Astrocyte (in vitro differentiated cells and primary cell): ENCODE measurements around the gene UBE2C. TPM values are rescaled to one million over a fixed set of nuclear protein-coding genes. Genes with fewer than 3 reads are reported as not detected.
"Not testable (repeated sequence)": the region's sequence is repeated elsewhere in the genome, so short reads cannot be mapped to it uniquely, and the experiment has no call there.

Experiments
- DNase-seq: peaks from one replicate; pipeline ENCODE4 v3.0.0-alpha.2; 2010; ENCODE audit warnings: low read depth
- FAIRE-seq: peaks from 2 replicates; lab custom pipeline; 2011; peaks lifted over from hg19 to GRCh38; lab: Jason Lieb, UNC
- H2AFZ ChIP-seq: 2 replicates; pipeline ENCODE4 v1.6.0; 2012; ENCODE audit warnings: low read depth, low read length, inconsistent platforms
- H3K27ac ChIP-seq: 2 replicates; pipeline ENCODE4 v1.5.1; 2011; ENCODE audit warnings: low read depth, low read length, inconsistent platforms
- H3K27me3 ChIP-seq: 2 replicates; pipeline ENCODE4 v1.6.0; 2011; ENCODE audit warnings: low read length, inconsistent platforms; ENCODE audit not compliant: insufficient read depth
- H3K36me3 ChIP-seq: 2 replicates; pipeline ENCODE4 v1.5.1; 2011; ENCODE audit warnings: low read length, inconsistent platforms; ENCODE audit not compliant: insufficient read depth
- H3K4me1 ChIP-seq: 2 replicates; pipeline ENCODE4 v1.5.1; 2011; ENCODE audit warnings: low read length, inconsistent platforms; ENCODE audit not compliant: insufficient read depth
- H3K4me2 ChIP-seq: 2 replicates; pipeline ENCODE4 v1.6.0; 2012; ENCODE audit warnings: low read length, inconsistent platforms
- H3K4me3 ChIP-seq: 2 replicates; pipeline ENCODE4 v1.5.1; 2011; ENCODE audit warnings: low read depth, mild to moderate bottlenecking, low read length, inconsistent platforms; ENCODE audit not compliant: insufficient read depth
- H3K79me2 ChIP-seq: 2 replicates; pipeline ENCODE4 v1.6.0; 2012; ENCODE audit warnings: mild to moderate bottlenecking, low read length, inconsistent platforms; ENCODE audit not compliant: insufficient read depth
- H3K9ac ChIP-seq: 2 replicates; pipeline ENCODE4 v1.6.0; 2012; ENCODE audit warnings: mild to moderate bottlenecking, low read length, inconsistent platforms
- H3K9me3 ChIP-seq: 2 replicates; pipeline ENCODE4 v1.5.1; 2012; ENCODE audit warnings: low read depth, mild to moderate bottlenecking, low read length, inconsistent platforms; ENCODE audit not compliant: insufficient read depth
- H4K20me1 ChIP-seq: 2 replicates; pipeline ENCODE4 v1.6.0; 2012; ENCODE audit warnings: low read length, inconsistent platforms; ENCODE audit not compliant: insufficient read depth
- H3K27ac Mint-ChIP-seq: one replicate; pipeline ENCODE4 v1.8.0; 2021; ENCODE audit warnings: mild to moderate bottlenecking, mixed read lengths; ENCODE audit not compliant: unreplicated experiment
- H3K27me3 Mint-ChIP-seq: one replicate; pipeline ENCODE4 v1.8.0; 2021; ENCODE audit warnings: low read depth, mixed read lengths; ENCODE audit not compliant: unreplicated experiment
- H3K36me3 Mint-ChIP-seq: one replicate; pipeline ENCODE4 v1.8.0; 2021; ENCODE audit warnings: low read depth, mixed read lengths; ENCODE audit not compliant: unreplicated experiment
- H3K4me1 Mint-ChIP-seq: one replicate; pipeline ENCODE4 v1.8.0; 2021; ENCODE audit warnings: low read depth, mixed read lengths; ENCODE audit not compliant: unreplicated experiment
- H3K4me3 Mint-ChIP-seq: one replicate; pipeline ENCODE4 v1.8.0; 2021; ENCODE audit warnings: mild to moderate bottlenecking, moderate library complexity, mixed read lengths; ENCODE audit not compliant: unreplicated experiment
- H3K9me3 Mint-ChIP-seq: one replicate; pipeline ENCODE4 v1.8.0; 2021; ENCODE audit warnings: mild to moderate bottlenecking, mixed read lengths; ENCODE audit not compliant: unreplicated experiment
- EZH2 ChIP-seq: IDR thresholded peaks from 2 replicates; pipeline ENCODE4 v1.6.1; 2012; ENCODE audit warnings: mild to moderate bottlenecking, low read length, inconsistent platforms; ENCODE audit not compliant: insufficient read depth
- total RNA-seq: library from RNA; stranded (reverse); gene quantifications from 2 replicates; pipeline ENCODE4 v1.2.1, GENCODE V29; 2021
- TF ChIP-seq, protein P1 (sequence below): IDR thresholded peaks from 2 replicates; pipeline ENCODE4 v1.5.1; 2011; ENCODE audit warnings: low read depth, mild to moderate bottlenecking, inconsistent platforms, low read length, moderate library complexity; ENCODE audit not compliant: insufficient read depth

The UBE2C gene
- total RNA-seq, 1 donor from 2014 or later, result 12.3 TPM

DNA sequence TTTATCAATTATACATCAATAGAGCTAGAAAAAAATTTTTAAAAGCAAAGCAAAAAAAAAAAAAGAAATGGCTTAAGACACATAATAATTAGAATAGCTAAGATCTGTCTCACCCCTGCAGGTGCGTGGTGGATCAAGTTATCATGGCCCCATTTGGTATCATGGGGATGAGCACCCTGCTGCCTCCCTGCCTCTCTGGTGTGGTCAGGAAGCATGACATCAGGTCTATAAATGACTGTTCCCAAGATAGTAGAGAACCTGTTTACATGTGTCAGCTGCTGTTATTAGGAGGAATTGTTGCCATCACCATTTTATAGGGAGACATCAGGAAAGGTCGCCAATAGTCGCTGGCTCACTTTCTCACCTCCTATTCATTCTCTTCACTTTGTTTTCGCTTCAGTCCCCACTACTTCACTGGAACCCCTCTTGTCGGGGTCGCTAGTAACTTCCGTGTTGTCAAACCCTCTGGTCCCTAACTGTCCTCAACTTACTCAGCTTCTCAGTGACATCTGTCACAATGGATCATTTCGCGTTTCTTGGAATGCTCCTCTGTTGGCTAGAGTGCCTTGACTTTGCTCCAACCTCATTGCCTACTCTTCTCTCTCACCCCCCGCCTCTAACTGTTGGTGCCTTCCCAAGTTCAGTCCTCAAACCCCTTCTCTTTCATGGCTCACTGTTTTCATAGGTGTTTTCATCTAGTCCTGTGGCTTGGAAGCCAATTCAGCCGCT lies 15.9 kb upstream of the UBE2C start:
- peaks cover 35% of the 10 kb centered on the region for H3K36me3 ChIP-seq
- no peak overlapping the region for H3K4me2 ChIP-seq
- H3K27ac ChIP-seq, result no peak overlapping the region
- Mint-ChIP-seq H3K9me3 (no peaks in the 10 kb centered on the region), H3K4me1 (peaks cover 6% of the 10 kb centered on the region), H3K27ac (no peak overlapping the region), H3K36me3 (peaks cover 10% of the 10 kb centered on the region), H3K27me3 (no peaks in the 10 kb centered on the region), H3K4me3 (no peak overlapping the region)
- TF ChIP-seq, protein P1, sequence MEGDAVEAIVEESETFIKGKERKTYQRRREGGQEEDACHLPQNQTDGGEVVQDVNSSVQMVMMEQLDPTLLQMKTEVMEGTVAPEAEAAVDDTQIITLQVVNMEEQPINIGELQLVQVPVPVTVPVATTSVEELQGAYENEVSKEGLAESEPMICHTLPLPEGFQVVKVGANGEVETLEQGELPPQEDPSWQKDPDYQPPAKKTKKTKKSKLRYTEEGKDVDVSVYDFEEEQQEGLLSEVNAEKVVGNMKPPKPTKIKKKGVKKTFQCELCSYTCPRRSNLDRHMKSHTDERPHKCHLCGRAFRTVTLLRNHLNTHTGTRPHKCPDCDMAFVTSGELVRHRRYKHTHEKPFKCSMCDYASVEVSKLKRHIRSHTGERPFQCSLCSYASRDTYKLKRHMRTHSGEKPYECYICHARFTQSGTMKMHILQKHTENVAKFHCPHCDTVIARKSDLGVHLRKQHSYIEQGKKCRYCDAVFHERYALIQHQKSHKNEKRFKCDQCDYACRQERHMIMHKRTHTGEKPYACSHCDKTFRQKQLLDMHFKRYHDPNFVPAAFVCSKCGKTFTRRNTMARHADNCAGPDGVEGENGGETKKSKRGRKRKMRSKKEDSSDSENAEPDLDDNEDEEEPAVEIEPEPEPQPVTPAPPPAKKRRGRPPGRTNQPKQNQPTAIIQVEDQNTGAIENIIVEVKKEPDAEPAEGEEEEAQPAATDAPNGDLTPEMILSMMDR, result no peak
- TF ChIP-seq EZH2, result no peak
- peaks cover 6% of the 10 kb centered on the region for H4K20me1 ChIP-seq
- H3K9me3 ChIP-seq, result no peaks in the 10 kb centered on the region
- peaks cover 23% of the 10 kb centered on the region for H3K79me2 ChIP-seq
- H3K27me3 ChIP-seq, result no peaks in the 10 kb centered on the region
- peaks cover 10% of the 10 kb centered on the region for H3K4me1 ChIP-seq
- DNase-seq (no peak), FAIRE-seq (no peak)
- no peak overlapping the region for H2AFZ ChIP-seq
- H3K9ac ChIP-seq, result no peak overlapping the region
- H3K4me3 ChIP-seq, result no peak overlapping the region

DNA sequence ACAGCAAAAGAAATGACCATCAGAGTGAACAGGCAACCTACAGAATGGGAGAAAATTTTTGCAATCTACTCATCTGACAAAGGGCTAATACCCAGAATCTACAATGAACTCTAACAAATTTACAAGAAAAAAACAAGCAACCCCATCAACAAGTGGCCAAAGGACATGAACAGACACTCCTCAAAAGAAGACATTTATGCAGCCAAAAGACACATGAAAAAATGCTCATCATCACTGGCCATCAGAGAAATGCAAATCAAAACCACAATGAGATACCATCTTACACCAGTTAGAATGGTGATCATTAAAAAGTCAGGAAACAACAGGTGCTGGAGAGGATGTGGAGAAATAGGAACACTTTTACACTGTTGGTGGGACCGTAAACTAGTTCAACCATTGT lies 14.9 kb upstream of the UBE2C start:
- peaks cover 45% of the 10 kb centered on the region for H3K36me3 ChIP-seq
- H3K4me2 ChIP-seq, H3K27ac Mint-ChIP-seq, H3K9me3 Mint-ChIP-seq, H3K9ac ChIP-seq, H3K4me1 Mint-ChIP-seq, H3K27me3 ChIP-seq, H3K4me3 Mint-ChIP-seq, DNase-seq, H3K9me3 ChIP-seq, H3K4me3 ChIP-seq, H3K27me3 Mint-ChIP-seq, H3K4me1 ChIP-seq, FAIRE-seq, H4K20me1 ChIP-seq, H2AFZ ChIP-seq, H3K27ac ChIP-seq: not testable (repeated sequence)
- H3K36me3 Mint-ChIP-seq, result peaks cover 14% of the 10 kb centered on the region
- peaks cover 12% of the 10 kb centered on the region for H3K79me2 ChIP-seq

DNA sequence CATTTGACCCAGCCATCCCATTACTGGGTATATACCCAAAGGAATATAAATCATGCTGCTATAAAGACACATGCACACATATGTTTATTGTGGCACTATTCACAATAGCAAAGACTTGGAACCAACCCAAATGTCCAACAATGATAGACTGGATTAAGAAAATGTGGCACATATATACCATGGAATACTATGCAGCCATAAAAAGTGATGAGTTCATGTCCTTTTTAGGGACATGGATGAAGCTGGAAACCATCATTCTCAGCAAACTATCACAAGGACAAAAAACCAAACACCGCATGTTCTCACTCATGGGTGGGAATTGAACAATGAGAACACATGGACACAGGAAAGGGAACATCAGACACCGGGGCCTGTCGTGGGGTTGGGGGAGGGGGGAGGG lies 14.5 kb upstream of the UBE2C start:
- not testable (repeated sequence) for H3K4me1 ChIP-seq, H3K79me2 ChIP-seq, H3K9ac ChIP-seq, H3K27me3 Mint-ChIP-seq, H3K4me3 Mint-ChIP-seq, H3K9me3 Mint-ChIP-seq, H2AFZ ChIP-seq, H3K27ac Mint-ChIP-seq, H4K20me1 ChIP-seq, H3K4me2 ChIP-seq, DNase-seq, H3K27me3 ChIP-seq, H3K9me3 ChIP-seq, FAIRE-seq, H3K27ac ChIP-seq, H3K4me1 Mint-ChIP-seq, H3K4me3 ChIP-seq
- H3K36me3 Mint-ChIP-seq, result peaks cover 16% of the 10 kb centered on the region
- peaks cover 49% of the 10 kb centered on the region for H3K36me3 ChIP-seq
